Ascending aorta (tissue), 2 donors: ENCODE results near the gene PRR36. TPM values are rescaled to one million over a fixed set of nuclear protein-coding genes. Genes with fewer than 3 reads are reported as not detected.
"Not testable (repeated sequence)": the region's sequence is repeated elsewhere in the genome, so short reads cannot be mapped to it uniquely, and the experiment has no call there.

Experiments used
- DNase-seq, 2 donors: peaks; one replicate each; pipeline ENCODE4 v3.0.0-alpha.2; 2019; ENCODE audit warnings: low spot score in 2 of 2
- H3K27ac ChIP-seq, 2 donors: fragments of 200-600 bp; sonication (generic); one replicate each; pipeline ENCODE4 v1.5.1; 2016 to 2017; ENCODE audit warnings: mild to moderate bottlenecking in 1 of 2
- H3K27me3 ChIP-seq: fragments of 200-600 bp; sonication (generic); one replicate; pipeline ENCODE4 v1.5.1; 2017
- H3K36me3 ChIP-seq, 2 donors: fragments of 200-600 bp; sonication (generic); one replicate each; pipeline ENCODE4 v1.5.1; 2016
- H3K4me1 ChIP-seq, 2 donors: fragments of 200-600 bp; sonication (generic); one replicate each; pipeline ENCODE4 v1.5.1; 2016 to 2017; ENCODE audit warnings: mild to moderate bottlenecking in 1 of 2
- H3K4me3 ChIP-seq, 2 donors: fragments of 200-600 bp; sonication (generic); one replicate each; pipeline ENCODE4 v1.5.1; 2016 to 2017; ENCODE audit warnings: mild to moderate bottlenecking in 1 of 2
- H3K9me3 ChIP-seq, 2 donors: fragments of 200-600 bp; sonication (generic); one replicate each; pipeline ENCODE4 v1.5.1; 2016
- CTCF ChIP-seq, 3 experiments: fragments of 200-600 bp in 2 of 3; fragments of 450-650 bp in 1 of 3; sonication (generic) in 2 of 3; IDR thresholded peaks; one replicate each; pipeline ENCODE4 v1.5.1; 2016 to 2019; ENCODE audit warnings: antibody characterized with exemption in 3 of 3, mild to moderate bottlenecking in 1 of 3, moderate library complexity in 1 of 3
- intact Hi-C: fragments of 100-400 bp; cut with DNase I; formaldehyde crosslinking; loops from one replicate; pipeline ENCODE4 v1.15.1; 2023
- total RNA-seq: library from RNA; depleted of rRNA; stranded (reverse); fragments of >200 nt; gene quantifications from one replicate; pipeline ENCODE4 v1.1.0, GENCODE V29; 2016

The PRR36 gene
- total RNA-seq, 1 donor from 2014 or later = not detected

DNA sequence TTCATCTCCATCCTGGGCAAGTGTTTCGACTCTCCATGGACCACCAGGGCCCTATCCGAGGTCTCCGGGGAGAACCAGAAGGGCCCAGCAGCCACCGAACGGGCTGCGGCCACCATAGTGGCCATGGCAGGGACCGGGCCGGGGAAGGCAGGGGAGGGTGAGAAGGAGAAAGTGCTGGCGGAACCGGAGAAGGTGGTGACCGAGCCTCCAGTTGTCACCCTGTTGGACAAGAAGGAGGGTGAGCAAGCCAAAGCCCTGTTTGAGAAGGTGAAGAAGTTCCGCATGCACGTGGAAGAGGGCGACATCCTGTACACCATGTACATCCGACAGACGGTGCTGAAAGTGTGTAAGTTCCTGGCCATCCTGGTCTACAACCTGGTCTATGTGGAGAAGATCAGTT is 24.8 kb upstream of the PRR36 start:
- no peak for TF ChIP-seq CTCF (IDR thresholded peaks at IDR 0.05)
- intact Hi-C loops = no loop called here

DNA sequence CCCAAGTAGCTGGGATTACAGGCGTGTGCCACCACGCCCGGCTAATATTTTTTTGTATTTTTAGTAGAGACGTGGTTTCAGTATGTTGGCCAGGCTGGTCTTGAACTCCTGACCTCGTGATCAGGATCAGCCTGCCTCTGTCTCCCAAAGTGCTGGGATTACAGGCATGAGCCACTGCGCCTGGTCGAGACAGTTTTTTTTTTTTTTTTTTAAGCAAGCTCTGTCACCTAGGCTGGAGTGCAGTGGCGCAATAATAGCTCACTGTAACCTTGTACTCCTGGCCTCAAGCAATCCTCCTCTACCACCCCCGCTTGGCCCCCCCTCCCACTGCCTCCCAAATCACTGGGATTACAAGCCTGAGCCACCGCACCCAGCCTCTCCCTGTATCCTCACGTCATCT is 23.1 kb upstream of the PRR36 start:
- no peaks in the 10 kb centered on the region for H3K9me3 ChIP-seq
- no peaks in the 10 kb centered on the region for H3K4me1 ChIP-seq
- intact Hi-C loops = no loop called here
- no peaks in the 10 kb centered on the region for H3K27me3 ChIP-seq
- DNase-seq = no peak
- no peaks in the 10 kb centered on the region for H3K36me3 ChIP-seq
- no peak for TF ChIP-seq CTCF (IDR thresholded peaks at IDR 0.05)
- no peak overlapping the region for H3K4me3 ChIP-seq
- H3K27ac ChIP-seq = no peak overlapping the region

More for the DNA sequence above, 24.8 kb upstream of the PRR36 start:
- Histone ChIP-seq H3K27ac (no peak overlapping the region), H3K36me3 (no peaks in the 10 kb centered on the region), H3K4me1 (peaks cover 0 to 7% of the 10 kb centered on the region in 2 donors), H3K4me3 (no peak overlapping the region), H3K9me3 (no peaks in the 10 kb centered on the region), H3K27me3 (no peaks in the 10 kb centered on the region)
- no peak for DNase-seq

- no peaks in the 10 kb centered on the region for H3K4me1 ChIP-seq
- H3K4me3 ChIP-seq = no peak overlapping the region
- TF ChIP-seq CTCF (IDR thresholded peaks at IDR 0.05) = no peak
- no peak for DNase-seq
- H3K27me3 ChIP-seq = no peaks in the 10 kb centered on the region
- H3K27ac ChIP-seq = no peak overlapping the region
- no peaks in the 10 kb centered on the region for H3K36me3 ChIP-seq
- intact Hi-C loops = no loop called here
- no peaks in the 10 kb centered on the region for H3K9me3 ChIP-seq
These were observed 21.4 kb upstream of the PRR36 start for GRCh38 chr19:7895565-7895964.

DNA sequence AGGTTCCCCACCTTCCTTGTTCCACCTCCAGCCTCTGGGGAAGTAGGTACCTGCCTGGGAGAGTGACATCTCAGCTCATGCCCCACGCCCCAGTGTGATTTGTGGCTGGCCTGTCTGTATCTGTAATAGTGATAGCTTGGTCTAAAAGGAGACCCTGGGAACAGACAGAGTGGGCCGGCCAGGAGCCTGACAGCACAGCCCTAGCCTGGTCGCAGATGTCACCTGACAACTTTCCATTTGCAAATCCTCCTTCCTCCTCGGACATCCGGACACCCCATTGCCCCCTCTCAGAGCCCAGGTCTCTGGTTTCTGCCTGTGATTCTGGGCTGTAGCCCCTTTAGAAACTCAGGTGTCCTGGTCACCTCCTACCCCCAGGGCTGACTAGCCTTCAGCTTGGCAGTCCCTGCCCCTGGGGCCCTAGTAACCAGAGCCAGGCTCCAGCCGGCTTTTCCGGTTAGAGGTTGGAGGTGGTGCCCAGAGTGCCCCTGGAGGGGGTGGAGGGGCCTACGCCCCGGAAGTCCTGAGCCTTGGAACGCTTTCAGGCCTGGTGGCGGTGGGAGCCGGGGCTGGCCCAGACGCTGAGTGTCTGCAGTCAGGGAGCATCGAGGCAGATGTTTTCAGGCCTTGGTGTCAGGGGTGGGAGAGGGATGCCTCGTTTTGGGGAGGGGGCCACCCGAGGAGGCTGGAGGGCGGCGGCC is 20.6 kb upstream of the PRR36 start:
- no peak for DNase-seq
- Histone ChIP-seq H3K27me3 (no peaks in the 10 kb centered on the region), H3K27ac (no peak overlapping the region), H3K36me3 (no peaks in the 10 kb centered on the region), H3K4me1 (no peaks in the 10 kb centered on the region), H3K9me3 (no peaks in the 10 kb centered on the region), H3K4me3 (no peak overlapping the region)
- intact Hi-C loops = no loop called here
- TF ChIP-seq CTCF (IDR thresholded peaks at IDR 0.05) = no peak

GRCh38 chr19:7893362-7894101 is 19.3 kb upstream of the PRR36 start:
- intact Hi-C loops, H3K36me3 ChIP-seq, H3K4me1 ChIP-seq, H3K27me3 ChIP-seq, H3K4me3 ChIP-seq, DNase-seq, H3K9me3 ChIP-seq, H3K27ac ChIP-seq: not testable (repeated sequence)

DNA sequence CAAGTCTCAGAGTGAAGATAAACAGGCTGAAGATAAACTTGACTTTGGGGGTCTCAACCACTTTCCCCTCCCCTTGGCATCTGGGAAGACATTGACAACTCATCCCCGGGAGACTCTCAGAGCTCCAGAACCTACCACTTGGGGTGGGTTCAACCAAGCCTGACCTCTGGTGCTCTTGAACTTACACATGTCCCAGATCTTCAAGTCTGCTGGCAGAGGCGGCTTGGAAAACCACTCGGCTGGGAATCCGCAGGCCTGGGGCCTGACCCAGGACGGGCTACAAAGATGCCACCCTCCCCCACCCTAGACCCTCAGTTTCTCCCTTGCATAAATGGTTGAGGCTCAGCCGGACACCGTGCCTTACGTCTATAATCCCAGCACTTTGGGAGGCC is 14.6 kb upstream of the PRR36 start:
- Histone ChIP-seq H3K27ac (no peak overlapping the region), H3K27me3 (peaks cover 3% of the 10 kb centered on the region), H3K4me1 (no peaks in the 10 kb centered on the region), H3K36me3 (no peaks in the 10 kb centered on the region), H3K9me3 (no peaks in the 10 kb centered on the region), H3K4me3 (peak overlapping the region; percentile 16 to 40)
- no peak for DNase-seq
- TF ChIP-seq CTCF (IDR thresholded peaks at IDR 0.05) = no peak
- intact Hi-C loops = no loop called here
